D721Med (cell line): Measurements from ENCODE around the gene PADI4.

Experiments
- DNase-seq: peaks from one replicate; pipeline ENCODE4 v3.0.0; 2011; ENCODE audit warnings: low spot score; ENCODE audit not compliant: insufficient read length
- FAIRE-seq: peaks from 2 replicates; lab custom pipeline; 2011; peaks lifted over from hg19 to GRCh38; lab: Jason Lieb, UNC
- CTCF ChIP-seq: IDR thresholded peaks from 2 replicates; pipeline ENCODE4 v1.5.1; 2012; ENCODE audit warnings: mild to moderate bottlenecking, control low read depth; ENCODE audit not compliant: insufficient read depth; ENCODE audit errors: missing control alignments

Gene PADI4

GRCh38 chr1:17292299-17293160 is 15.5 kb upstream of the PADI4 start:
- DNase-seq, result no peak
- FAIRE-seq, result no peak

GRCh38 chr1:17293681-17294425 is 14.1 kb upstream of the PADI4 start:
- no peak for TF ChIP-seq CTCF
- DNase-seq, result no peak
- no peak for FAIRE-seq

More at GRCh38 chr1:17292299-17293160, 15.5 kb upstream of the PADI4 start:
- no peak for TF ChIP-seq CTCF

- TF ChIP-seq CTCF, result no peak
- FAIRE-seq (no peak), DNase-seq (no peak)
These were observed 12.7 kb upstream of the PADI4 start for GRCh38 chr1:17295292-17295691.

- no peak for DNase-seq
- no peak for FAIRE-seq
- TF ChIP-seq CTCF, result no peak
These were observed 11.9 kb upstream of the PADI4 start for GRCh38 chr1:17296086-17296485.

GRCh38 chr1:17297991-17298390 is 10.0 kb upstream of the PADI4 start:
- DNase-seq (no peak), FAIRE-seq (no peak)
- no peak for TF ChIP-seq CTCF

GRCh38 chr1:17301767-17302166 is 6.2 kb upstream of the PADI4 start:
- DNase-seq (no peak), FAIRE-seq (no peak)
- no peak for TF ChIP-seq CTCF
